HepG2 (cell line): ENCODE data around the gene NCMAP. TPM values are rescaled to one million over a fixed set of nuclear protein-coding genes. Genes with fewer than 3 reads are reported as not detected.

Experiments
- FOXO1 ChIP-seq: sonication (generic); formaldehyde crosslinking; IDR thresholded peaks from 2 replicates; pipeline ENCODE4 v1.4.0; 2020; ENCODE audit warnings: missing genetic modification reagents
- IKZF5 ChIP-seq: IDR thresholded peaks from 2 replicates; pipeline ENCODE4 v1.6.1; 2018; ENCODE audit warnings: missing genetic modification reagents, mild to moderate bottlenecking, missing compliant biosample characterization
- IRF2 ChIP-seq: IDR thresholded peaks from 2 replicates; pipeline ENCODE4 v1.6.1; 2018; ENCODE audit warnings: missing genetic modification reagents, missing compliant biosample characterization
- KDM5B ChIP-seq: sonication (generic); formaldehyde crosslinking; IDR thresholded peaks from 2 replicates; pipeline ENCODE4 v1.4.0; 2020; ENCODE audit warnings: missing genetic modification reagents, mild to moderate bottlenecking, borderline replicate concordance
- PITX1 ChIP-seq: sonication (generic); formaldehyde crosslinking; IDR thresholded peaks from 2 replicates; pipeline ENCODE4 v1.5.1; 2020; ENCODE audit warnings: mild to moderate bottlenecking, missing genetic modification reagents
- PRMT3 ChIP-seq: sonication (generic); formaldehyde crosslinking; IDR thresholded peaks from 2 replicates; pipeline ENCODE4 v1.8.1; 2022; ENCODE audit warnings: low read depth, mild to moderate bottlenecking, moderate library complexity, missing genetic modification reagents, borderline replicate concordance
- REL ChIP-seq: sonication (generic); formaldehyde crosslinking; conservative IDR thresholded peaks from 2 replicates; pipeline ENCODE4 v1.8.0; 2022; ENCODE audit warnings: mild to moderate bottlenecking, missing genetic modification reagents, moderate library complexity
- RFX1 ChIP-seq: fragments of 450-650 bp; IDR thresholded peaks from 2 replicates; pipeline ENCODE4 v1.6.1; 2017
- TFDP2 ChIP-seq: sonication (generic); formaldehyde crosslinking; IDR thresholded peaks from 2 replicates; pipeline ENCODE4 v1.4.0; 2020; ENCODE audit warnings: missing genetic modification reagents
- YEATS4 ChIP-seq: sonication (generic); formaldehyde crosslinking; IDR thresholded peaks from 2 replicates; pipeline ENCODE4 v1.4.0; 2020; ENCODE audit warnings: missing genetic modification reagents, borderline replicate concordance
- ZHX2 ChIP-seq, 2 experiments: sonication (generic) in 1 of 2; formaldehyde crosslinking in 1 of 2; IDR thresholded peaks; 2 replicates each; pipeline versions ENCODE4 v1.6.1 to v1.9.0; 2014 to 2022; ENCODE audit warnings: antibody characterized with exemption in 1 of 2, borderline replicate concordance in 1 of 2, inconsistent platforms in 1 of 2, low read depth in 1 of 2, missing genetic modification reagents in 1 of 2
- ZNF317 ChIP-seq: sonication (generic); formaldehyde crosslinking; IDR thresholded peaks from 2 replicates; pipeline ENCODE4 v1.5.0; 2020; ENCODE audit warnings: mild to moderate bottlenecking, missing genetic modification reagents
- ZNF609 ChIP-seq: sonication (generic); formaldehyde crosslinking; IDR thresholded peaks from 2 replicates; pipeline ENCODE4 v1.4.0; 2020; ENCODE audit warnings: mild to moderate bottlenecking, missing genetic modification reagents, borderline replicate concordance
- ZNF724P ChIP-seq: sonication (generic); formaldehyde crosslinking; IDR thresholded peaks from 2 replicates; pipeline ENCODE4 v1.8.0; 2022; ENCODE audit warnings: missing genetic modification reagents, borderline replicate concordance
- ZNF768 ChIP-seq: sonication (generic); formaldehyde crosslinking; IDR thresholded peaks from 2 replicates; pipeline ENCODE4 v1.4.0; 2020; ENCODE audit warnings: missing genetic modification reagents
- polyA plus RNA-seq, 8 experiments: library from polyadenylated mRNA; depleted of rRNA in 3 of 8; stranded (reverse) in 7 of 8; unstranded in 1 of 8; fragments of >200 nt; fragmentation: Illumina TruSeq in 4 of 8; extraction: Trizol in 4 of 8; gene quantifications; 2 replicates each; pipeline versions ENCODE4 v1.2.1 to v1.2.3, GENCODE V29; 2011 to 2016; ENCODE audit warnings: low read depth in 4 of 8, missing spikeins in 1 of 8, mixed read lengths in 1 of 8; ENCODE audit not compliant: insufficient read depth in 1 of 8
- total RNA-seq, 5 experiments: library from RNA; depleted of rRNA; stranded (reverse); fragments of >200 nt; fragmentation: Illumina TruSeq; extraction: Trizol; gene quantifications; 2 replicates each; pipeline ENCODE4 v1.2.3, GENCODE V29; 2016; ENCODE audit warnings: low read depth in 1 of 5

The NCMAP gene
- total and polyA plus RNA-seq, 2 of the 13 experiments (the other 11 are each of a cell fraction or from before 2014, with no cell fraction given) = 2.7 to 20.0 TPM

GRCh38 chr1:24605534-24606295 lies 49.8 kb downstream of the NCMAP start (continued):
- TF ChIP-seq IRF2 (CRISPR knock-in tag) (peak; percentile 55; the same call in 1 of the 2 replicates), ZHX2 (IDR thresholded peaks at IDR 0.05; ENCODE audit: low read depth) (peak; percentile 36; the same call in 1 of the 2 replicates), ZHX2 (CRISPR knock-in tag; IDR thresholded peaks at IDR 0.05; ENCODE audit: borderline replicate concordance) (no peak), KDM5B (CRISPR knock-in tag) (peak; percentile 50; the same call in 1 of the 2 replicates), REL (CRISPR knock-in tag) (no peak), ZNF317 (CRISPR knock-in tag) (no peak), IKZF5 (CRISPR knock-in tag) (peak; percentile 63; the same call in 1 of the 2 replicates), TFDP2 (peak; percentile 74), ZNF609 (CRISPR knock-in tag) (peak; percentile 27; the same call in 1 of the 2 replicates), PITX1 (CRISPR knock-in tag) (peak; percentile 81), ZNF724P (0 out of 2 replicates have a peak, but pooled peaks have one; percentile 44), FOXO1 (CRISPR knock-in tag) (peak; percentile 90), RFX1 (no peak), PRMT3 (CRISPR knock-in tag) (0 out of 2 replicates have a peak, but pooled peaks have one; percentile 13), ZNF768 (CRISPR knock-in tag) (peak; percentile 93), YEATS4 (CRISPR knock-in tag) (0 out of 2 replicates have a peak, but pooled peaks have one; percentile 46)
